SU-DHL-6 (cell line): ENCODE measurements around the gene SH3PXD2A.

Experiments used
- H2AFZ ChIP-seq: fragments of 200-600 bp; sonication (generic); 2 replicates; pipeline ENCODE4 v1.6.1; 2014; ENCODE audit warnings: low read depth, mild to moderate bottlenecking, moderate library complexity, mixed read lengths, antibody characterized with exemption, low read length; ENCODE audit not compliant: severe bottlenecking
- H3F3A ChIP-seq: fragments of 200-600 bp; shearing (Covaris generic); 2 replicates; pipeline ENCODE4 v1.6.0; 2016; ENCODE audit warnings: antibody characterized with exemption, mild to moderate bottlenecking; ENCODE audit not compliant: insufficient read depth
- H3K27ac ChIP-seq: fragments of 200-600 bp; sonication (generic); 2 replicates; pipeline ENCODE4 v1.5.1; 2016; ENCODE audit warnings: low read depth, mild to moderate bottlenecking, low read length, moderate library complexity, mixed read lengths
- H3K27me3 ChIP-seq: fragments of 200-600 bp; sonication (generic), shearing (Covaris generic); 2 replicates; pipeline ENCODE4 v1.6.0; 2014; ENCODE audit warnings: mild to moderate bottlenecking, low read length
- H3K36me3 ChIP-seq: fragments of 200-600 bp; sonication (generic); 2 replicates; pipeline ENCODE4 v1.6.1; 2014; ENCODE audit warnings: mild to moderate bottlenecking, low read length, mixed read lengths
- H3K4me2 ChIP-seq: fragments of 300-600, 200-600 bp; shearing (Covaris generic), sonication (generic); 2 replicates; pipeline ENCODE4 v1.6.0; 2014; ENCODE audit warnings: low read length, low read depth, mild to moderate bottlenecking; ENCODE audit not compliant: poor library complexity, severe bottlenecking
- H3K4me3 ChIP-seq: fragments of 200-600 bp; sonication (generic); 2 replicates; pipeline ENCODE4 v1.5.1; 2014; ENCODE audit warnings: antibody characterized with exemption, low read length, mild to moderate bottlenecking, mixed read lengths; ENCODE audit not compliant: insufficient read depth, poor library complexity, severe bottlenecking
- H3K79me2 ChIP-seq: fragments of 200-600 bp; sonication (generic); 2 replicates; pipeline ENCODE4 v1.6.1; 2014; ENCODE audit warnings: mild to moderate bottlenecking, low read length, moderate library complexity; ENCODE audit not compliant: insufficient read depth
- H3K9ac ChIP-seq: fragments of 200-600 bp; sonication (generic); 2 replicates; pipeline ENCODE4 v1.7.0; 2014; ENCODE audit warnings: mild to moderate bottlenecking, low read length
- H3K9me2 ChIP-seq: fragments of 200-600 bp; sonication (generic); replicated peaks from 2 replicates; pipeline ENCODE4 v1.6.1; 2014; ENCODE audit warnings: low read length; ENCODE audit not compliant: insufficient read depth
- H3K9me3 ChIP-seq: fragments of 200-600 bp; sonication (generic); 2 replicates; pipeline ENCODE4 v1.6.1; 2014; ENCODE audit warnings: low read length, mixed read lengths; ENCODE audit not compliant: insufficient read depth
- H4K20me1 ChIP-seq: fragments of 200-600 bp; sonication (generic); 2 replicates; pipeline ENCODE4 v1.6.1; 2014; ENCODE audit warnings: low read depth, mild to moderate bottlenecking, antibody characterized with exemption, low read length, moderate library complexity, mixed read lengths
- CTCF ChIP-seq: fragments of 200-600 bp; sonication (generic); IDR thresholded peaks from one replicate; pipeline ENCODE4 v1.5.1; 2017; ENCODE audit warnings: antibody characterized with exemption, mild to moderate bottlenecking, low read length, moderate library complexity; ENCODE audit not compliant: insufficient read depth, poor library complexity, severe bottlenecking
- EZH2phosphoT487 ChIP-seq: fragments of 200-600 bp; sonication (generic), shearing (Covaris generic); conservative IDR thresholded peaks from 2 replicates; pipeline ENCODE4 v1.6.1; 2018; ENCODE audit warnings: mild to moderate bottlenecking, antibody characterized with exemption, low read length, moderate library complexity, mixed read lengths

SH3PXD2A gene

GRCh38 chr10:103676058-103676785, 179.2 kb downstream of the SH3PXD2A start:
- H2AFZ ChIP-seq, result no peak overlapping the region
- no peak overlapping the region for H3K4me2 ChIP-seq
- no peaks in the 10 kb centered on the region for H3K9me2 ChIP-seq
- H3F3A ChIP-seq, result no peaks in the 10 kb centered on the region
- H3K36me3 ChIP-seq, result no peaks in the 10 kb centered on the region
- H3K79me2 ChIP-seq, result no peaks in the 10 kb centered on the region
- no peak overlapping the region for H3K27ac ChIP-seq
- H3K4me3 ChIP-seq, result no peak overlapping the region
- no peaks in the 10 kb centered on the region for H4K20me1 ChIP-seq
- no peaks in the 10 kb centered on the region for H3K9me3 ChIP-seq
- TF ChIP-seq EZH2phosphoT487, result no peak
- no peak for TF ChIP-seq CTCF
- H3K9ac ChIP-seq, result no peak overlapping the region
- no peaks in the 10 kb centered on the region for H3K27me3 ChIP-seq

- no peak overlapping the region for H3K9ac ChIP-seq
- no peak overlapping the region for H3K4me2 ChIP-seq
- no peaks in the 10 kb centered on the region for H3K79me2 ChIP-seq
- no peaks in the 10 kb centered on the region for H3K9me2 ChIP-seq
- H3K4me3 ChIP-seq, result no peak overlapping the region
- no peak overlapping the region for H3K27ac ChIP-seq
- no peaks in the 10 kb centered on the region for H3K36me3 ChIP-seq
- H4K20me1 ChIP-seq, result no peaks in the 10 kb centered on the region
- no peak overlapping the region for H2AFZ ChIP-seq
- no peaks in the 10 kb centered on the region for H3K9me3 ChIP-seq
- TF ChIP-seq CTCF (no peak), EZH2phosphoT487 (no peak)
- no peaks in the 10 kb centered on the region for H3K27me3 ChIP-seq
- no peaks in the 10 kb centered on the region for H3F3A ChIP-seq
Measured at GRCh38 chr10:103673606-103674005, 181.8 kb downstream of the SH3PXD2A start.

- no peaks in the 10 kb centered on the region for H3K9me2 ChIP-seq
- H3K4me2 ChIP-seq, result no peak overlapping the region
- no peak for TF ChIP-seq EZH2phosphoT487
Measured at GRCh38 chr10:103672345-103672744, 183.0 kb downstream of the SH3PXD2A start.

GRCh38 chr10:103671126-103671895, 184.1 kb downstream of the SH3PXD2A start:
- Histone ChIP-seq H3K4me2 (no peak overlapping the region), H2AFZ (no peak overlapping the region), H3K36me3 (no peaks in the 10 kb centered on the region), H3K9me3 (no peaks in the 10 kb centered on the region), H3K9ac (no peak overlapping the region), H3F3A (no peaks in the 10 kb centered on the region), H3K4me3 (no peak overlapping the region), H3K27ac (no peak overlapping the region), H4K20me1 (no peaks in the 10 kb centered on the region), H3K9me2 (no peaks in the 10 kb centered on the region), H3K27me3 (no peaks in the 10 kb centered on the region), H3K79me2 (no peaks in the 10 kb centered on the region)
- TF ChIP-seq CTCF, result no peak
- no peak for TF ChIP-seq EZH2phosphoT487

More at GRCh38 chr10:103672345-103672744, 183.0 kb downstream of the SH3PXD2A start:
- H3K36me3 ChIP-seq, result no peaks in the 10 kb centered on the region
- no peaks in the 10 kb centered on the region for H3F3A ChIP-seq
- no peaks in the 10 kb centered on the region for H3K27me3 ChIP-seq
- no peak overlapping the region for H3K9ac ChIP-seq
- no peaks in the 10 kb centered on the region for H3K79me2 ChIP-seq
- no peak overlapping the region for H2AFZ ChIP-seq
- H3K27ac ChIP-seq, result no peak overlapping the region
- H3K4me3 ChIP-seq, result no peak overlapping the region
- H3K9me3 ChIP-seq, result no peaks in the 10 kb centered on the region
- no peaks in the 10 kb centered on the region for H4K20me1 ChIP-seq
